ENCODE results near the gene BACH2. TPM values are rescaled to one million over a fixed set of nuclear protein-coding genes. Genes with fewer than 3 reads are reported as not detected.

The BACH2 gene
- total RNA-seq, 1 donor from 2014 or later = 34.1 TPM

DNA sequence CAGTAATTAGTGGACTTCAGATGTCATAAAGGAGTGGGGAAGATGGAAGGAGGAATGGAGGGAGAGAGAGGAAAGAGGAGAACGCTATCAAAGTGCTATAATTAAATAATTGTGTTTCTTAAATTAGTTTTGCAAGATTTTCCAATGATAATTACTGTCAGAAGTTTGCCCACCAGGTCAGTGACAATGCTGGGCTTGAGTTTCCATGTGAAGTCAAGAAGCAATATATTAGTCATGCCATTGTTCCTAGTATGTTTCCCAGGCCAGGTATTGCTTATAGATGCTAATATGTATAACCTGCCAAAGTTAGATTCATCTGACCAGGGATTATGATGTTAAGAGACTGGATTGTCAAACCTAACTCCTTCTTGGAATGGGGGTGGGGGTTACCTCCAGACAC, 270.4 kb downstream of the BACH2 start:
- H3K4me3 Mint-ChIP-seq = no peak overlapping the region
- H3K27ac Mint-ChIP-seq = peak overlapping the region; percentile 80
- H3K4me1 Mint-ChIP-seq = peaks cover 34% of the 10 kb centered on the region
- no peak for DNase-seq (ENCODE audit: low spot score in 2 of 2, unreplicated experiment in 2 of 2)
- H3K9me3 Mint-ChIP-seq = no peaks in the 10 kb centered on the region
- TF ChIP-seq, protein P1, sequence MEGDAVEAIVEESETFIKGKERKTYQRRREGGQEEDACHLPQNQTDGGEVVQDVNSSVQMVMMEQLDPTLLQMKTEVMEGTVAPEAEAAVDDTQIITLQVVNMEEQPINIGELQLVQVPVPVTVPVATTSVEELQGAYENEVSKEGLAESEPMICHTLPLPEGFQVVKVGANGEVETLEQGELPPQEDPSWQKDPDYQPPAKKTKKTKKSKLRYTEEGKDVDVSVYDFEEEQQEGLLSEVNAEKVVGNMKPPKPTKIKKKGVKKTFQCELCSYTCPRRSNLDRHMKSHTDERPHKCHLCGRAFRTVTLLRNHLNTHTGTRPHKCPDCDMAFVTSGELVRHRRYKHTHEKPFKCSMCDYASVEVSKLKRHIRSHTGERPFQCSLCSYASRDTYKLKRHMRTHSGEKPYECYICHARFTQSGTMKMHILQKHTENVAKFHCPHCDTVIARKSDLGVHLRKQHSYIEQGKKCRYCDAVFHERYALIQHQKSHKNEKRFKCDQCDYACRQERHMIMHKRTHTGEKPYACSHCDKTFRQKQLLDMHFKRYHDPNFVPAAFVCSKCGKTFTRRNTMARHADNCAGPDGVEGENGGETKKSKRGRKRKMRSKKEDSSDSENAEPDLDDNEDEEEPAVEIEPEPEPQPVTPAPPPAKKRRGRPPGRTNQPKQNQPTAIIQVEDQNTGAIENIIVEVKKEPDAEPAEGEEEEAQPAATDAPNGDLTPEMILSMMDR (IDR thresholded peaks at IDR 0.05; ENCODE audit: unreplicated experiment) = no peak
- no peaks in the 10 kb centered on the region for H3K27me3 Mint-ChIP-seq (ENCODE audit: low read depth)
- no peaks in the 10 kb centered on the region for H3K36me3 Mint-ChIP-seq

DNA sequence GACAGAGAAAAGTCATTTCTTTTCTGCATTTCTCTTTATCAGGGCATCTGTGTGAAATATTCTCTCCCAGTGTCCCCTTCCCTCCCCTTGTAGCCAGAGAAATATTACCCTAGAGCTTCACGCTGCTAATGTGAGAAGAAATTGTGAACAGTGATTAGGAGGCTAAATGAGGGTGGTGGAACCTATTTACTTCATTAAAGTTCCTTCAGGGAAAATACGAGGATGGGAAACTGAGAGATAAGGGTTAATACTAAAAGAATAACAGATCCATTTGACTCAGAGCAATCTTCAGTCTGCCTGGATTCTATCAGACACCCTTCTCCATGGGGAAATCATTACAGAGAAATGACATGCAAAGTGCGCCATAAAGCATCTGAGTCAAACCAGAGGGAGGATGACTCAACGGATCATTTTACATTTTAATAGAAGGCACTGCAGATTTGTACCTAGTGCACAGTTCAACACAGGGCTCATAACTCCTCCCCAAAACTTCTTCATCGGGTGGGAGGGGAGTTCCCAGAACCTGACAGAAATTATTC, 271.1 kb downstream of the BACH2 start:
- H3K27me3 Mint-ChIP-seq (ENCODE audit: low read depth) = no peaks in the 10 kb centered on the region
- DNase-seq (ENCODE audit: low spot score in 2 of 2, unreplicated experiment in 2 of 2) = no peak
- no peaks in the 10 kb centered on the region for H3K36me3 Mint-ChIP-seq
- H3K4me1 Mint-ChIP-seq = peaks cover 34% of the 10 kb centered on the region
- peak overlapping the region; percentile 80 for H3K27ac Mint-ChIP-seq
- H3K9me3 Mint-ChIP-seq = no peaks in the 10 kb centered on the region
- TF ChIP-seq, protein P1 (IDR thresholded peaks at IDR 0.05; ENCODE audit: unreplicated experiment) = no peak
- H3K4me3 Mint-ChIP-seq = no peak overlapping the region

DNA sequence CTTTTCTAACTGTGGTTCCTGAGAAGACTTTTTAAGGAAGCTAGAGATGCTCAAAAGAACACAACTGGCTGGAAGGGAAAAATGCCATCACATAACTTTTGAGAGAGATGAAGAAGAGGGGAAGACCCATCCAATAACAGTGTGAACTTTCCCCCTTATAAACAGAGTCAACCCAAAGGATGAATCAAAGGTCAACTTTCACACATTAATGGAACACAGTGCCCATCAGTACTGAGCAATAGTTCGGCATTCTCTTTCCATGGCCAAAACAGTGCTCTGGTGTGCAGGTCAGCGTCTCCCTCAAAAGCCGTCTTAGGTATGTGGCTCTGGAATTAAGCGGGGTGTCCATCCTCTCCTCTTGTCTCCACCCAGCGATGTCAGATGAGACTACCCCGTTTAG, 272.0 kb downstream of the BACH2 start:
- H3K27me3 Mint-ChIP-seq (ENCODE audit: low read depth) = no peaks in the 10 kb centered on the region
- no peaks in the 10 kb centered on the region for H3K9me3 Mint-ChIP-seq
- peaks cover 34% of the 10 kb centered on the region for H3K4me1 Mint-ChIP-seq
- H3K4me3 Mint-ChIP-seq = no peak overlapping the region
- TF ChIP-seq, protein P1 (IDR thresholded peaks at IDR 0.05; ENCODE audit: unreplicated experiment) = no peak
- DNase-seq (ENCODE audit: low spot score in 2 of 2, unreplicated experiment in 2 of 2) = no peak
- H3K36me3 Mint-ChIP-seq = peaks cover 3% of the 10 kb centered on the region
- no peak overlapping the region for H3K27ac Mint-ChIP-seq

DNA sequence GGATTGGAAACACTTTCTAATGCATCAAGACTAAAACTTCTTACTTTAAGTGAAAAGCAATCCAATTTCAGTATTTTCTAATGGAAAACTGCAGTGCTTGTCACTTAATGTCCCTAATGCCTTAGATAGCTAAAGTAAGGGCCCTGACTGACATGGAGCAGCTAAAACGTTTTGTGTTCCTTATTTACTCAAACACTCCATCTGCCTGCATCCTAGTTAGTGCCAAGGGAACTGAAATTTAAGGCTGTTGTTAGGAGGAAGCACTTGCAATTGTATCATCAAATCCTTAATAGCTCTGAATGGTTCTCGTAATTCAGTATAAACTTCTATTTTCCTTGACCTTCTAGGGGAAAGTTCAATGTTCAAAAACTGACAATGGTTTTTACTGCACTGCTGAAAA, 274.9 kb downstream of the BACH2 start:
- H3K36me3 Mint-ChIP-seq = peaks cover 17% of the 10 kb centered on the region
- no peaks in the 10 kb centered on the region for H3K27me3 Mint-ChIP-seq (ENCODE audit: low read depth)
- TF ChIP-seq, protein P1 (IDR thresholded peaks at IDR 0.05; ENCODE audit: unreplicated experiment) = no peak
- peaks cover 24% of the 10 kb centered on the region for H3K4me1 Mint-ChIP-seq
- H3K27ac Mint-ChIP-seq = no peak overlapping the region
- no peak for DNase-seq (ENCODE audit: low spot score in 2 of 2, unreplicated experiment in 2 of 2)
- H3K9me3 Mint-ChIP-seq = peaks cover 14% of the 10 kb centered on the region
- no peak overlapping the region for H3K4me3 Mint-ChIP-seq

DNA sequence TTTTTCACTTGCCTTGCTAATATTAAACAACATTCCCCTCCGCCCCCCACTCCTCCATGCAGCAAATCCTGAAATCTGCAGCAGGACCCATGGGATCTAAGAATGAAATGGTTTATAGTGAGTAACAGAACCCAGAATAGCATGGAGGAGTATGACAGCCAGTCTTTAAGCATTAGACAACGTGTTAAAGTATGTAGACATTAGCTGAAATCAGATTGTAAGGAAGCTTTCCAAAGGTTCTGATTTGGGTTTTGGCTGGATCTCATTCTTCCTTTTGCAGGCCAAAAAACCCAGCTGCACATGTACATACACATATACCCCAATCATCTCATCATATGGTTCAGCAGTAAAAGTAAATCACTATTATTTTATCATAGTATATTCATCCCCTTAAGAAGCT, 275.9 kb downstream of the BACH2 start:
- peaks cover 15% of the 10 kb centered on the region for H3K4me1 Mint-ChIP-seq
- no peak overlapping the region for H3K27ac Mint-ChIP-seq
- H3K9me3 Mint-ChIP-seq = peaks cover 21% of the 10 kb centered on the region
- TF ChIP-seq, protein P1 (IDR thresholded peaks at IDR 0.05; ENCODE audit: unreplicated experiment) = no peak
- no peak overlapping the region for H3K4me3 Mint-ChIP-seq
- no peaks in the 10 kb centered on the region for H3K27me3 Mint-ChIP-seq (ENCODE audit: low read depth)
- H3K36me3 Mint-ChIP-seq = peaks cover 17% of the 10 kb centered on the region
- no peak for DNase-seq (ENCODE audit: low spot score in 2 of 2, unreplicated experiment in 2 of 2)

DNA sequence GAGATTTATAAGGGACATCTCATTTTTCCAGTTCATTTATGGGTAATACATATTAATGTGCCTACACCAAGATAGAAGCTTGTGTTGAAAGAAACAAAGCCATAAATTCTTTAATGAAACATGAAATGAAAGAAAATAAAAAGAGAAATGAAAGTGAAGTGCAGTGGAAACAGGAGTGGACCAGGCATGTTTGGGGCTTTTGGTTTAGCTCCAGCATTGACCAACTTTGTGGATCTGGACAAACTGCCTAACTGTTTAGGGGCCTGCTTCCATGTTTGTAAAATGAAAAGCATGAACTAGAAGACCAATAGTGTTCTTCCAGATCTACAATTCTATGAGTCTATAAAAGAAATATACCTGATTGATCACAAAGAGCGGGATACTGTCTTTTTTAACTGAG, 277.4 kb downstream of the BACH2 start:
- H3K27ac Mint-ChIP-seq = peak overlapping the region; percentile 15
- H3K4me1 Mint-ChIP-seq = peaks cover 2% of the 10 kb centered on the region
- H3K36me3 Mint-ChIP-seq = peaks cover 17% of the 10 kb centered on the region
- H3K9me3 Mint-ChIP-seq = peaks cover 28% of the 10 kb centered on the region
- no peak for DNase-seq (ENCODE audit: low spot score in 2 of 2, unreplicated experiment in 2 of 2)
- no peaks in the 10 kb centered on the region for H3K27me3 Mint-ChIP-seq (ENCODE audit: low read depth)
- TF ChIP-seq, protein P1 (IDR thresholded peaks at IDR 0.05; ENCODE audit: unreplicated experiment) = no peak
- H3K4me3 Mint-ChIP-seq = no peak overlapping the region

Data from mesothelial cell of epicardium (in vitro differentiated cells).